OCI-LY1 (cell line): ENCODE data around the gene ANKS4B.

ENCODE experiments used
- H2AFZ ChIP-seq: fragments of 200-600 bp; sonication (generic), shearing (Covaris generic); 2 replicates; pipeline ENCODE4 v1.6.0; 2014; ENCODE audit warnings: antibody characterized with exemption, mild to moderate bottlenecking, low read length
- H3F3A ChIP-seq: fragments of 200-600 bp; sonication (generic), shearing (Covaris generic); 2 replicates; pipeline ENCODE4 v1.6.0; 2014; ENCODE audit warnings: mild to moderate bottlenecking, antibody characterized with exemption, low read length, moderate library complexity; ENCODE audit not compliant: insufficient read depth
- H3K27ac ChIP-seq: fragments of 200-600 bp; sonication (generic); 2 replicates; pipeline ENCODE4 v1.5.1; 2014; ENCODE audit warnings: low read length, mixed run types, mild to moderate bottlenecking, low read depth; ENCODE audit not compliant: poor library complexity, severe bottlenecking
- H3K27me3 ChIP-seq: fragments of 200-600 bp; sonication (generic); 2 replicates; pipeline ENCODE4 v1.6.0; 2014; ENCODE audit warnings: antibody characterized with exemption, mild to moderate bottlenecking, low read length, moderate library complexity; ENCODE audit not compliant: insufficient read depth
- H3K36me3 ChIP-seq: fragments of 200-600 bp; sonication (generic); 2 replicates; pipeline ENCODE4 v1.6.1; 2014; ENCODE audit warnings: mild to moderate bottlenecking, antibody characterized with exemption, low read length, moderate library complexity, mixed read lengths; ENCODE audit not compliant: insufficient read depth
- H3K4me1 ChIP-seq: fragments of 200-600 bp; sonication (generic); 2 replicates; pipeline ENCODE4 v1.5.1; 2014; ENCODE audit warnings: mild to moderate bottlenecking, low read length, moderate library complexity; ENCODE audit not compliant: insufficient read depth, severe bottlenecking
- H3K4me2 ChIP-seq: fragments of 200-600 bp; sonication (generic), shearing (Covaris generic); 2 replicates; pipeline ENCODE4 v1.6.1; 2014; ENCODE audit warnings: low read length
- H3K4me3 ChIP-seq: fragments of 200-600 bp; sonication (generic); 2 replicates; pipeline ENCODE4 v1.5.1; 2014; ENCODE audit warnings: low read length, low read depth, mild to moderate bottlenecking, mixed read lengths; ENCODE audit not compliant: poor library complexity, severe bottlenecking
- H3K79me2 ChIP-seq: fragments of 200-600 bp; shearing (Covaris generic); 2 replicates; pipeline ENCODE4 v1.6.1; 2016; ENCODE audit warnings: mixed run types, low read length, mixed read lengths; ENCODE audit not compliant: insufficient read depth
- H3K9ac ChIP-seq: fragments of 200-600 bp; sonication (generic), shearing (Covaris generic); 2 replicates; pipeline ENCODE4 v1.6.1; 2014; ENCODE audit warnings: mild to moderate bottlenecking, low read length, mixed read lengths
- H3K9me2 ChIP-seq: fragments of 200-600 bp; sonication (generic), shearing (Covaris generic); 2 replicates; pipeline ENCODE4 v1.6.1; 2014; ENCODE audit warnings: low read depth, mild to moderate bottlenecking, low read length, mixed read lengths
- H3K9me3 ChIP-seq: fragments of 200-600 bp; shearing (Covaris generic); 2 replicates; pipeline ENCODE4 v1.6.1; 2014; ENCODE audit warnings: low read length, mixed read lengths
- H4K20me1 ChIP-seq: fragments of 200-600 bp; sonication (generic), shearing (Covaris generic); 2 replicates; pipeline ENCODE4 v1.6.0; 2016; ENCODE audit warnings: mild to moderate bottlenecking, low read length; ENCODE audit not compliant: insufficient read depth
- EZH2 ChIP-seq: fragments of 200-600 bp; sonication (generic), shearing (Covaris generic); IDR thresholded peaks from 2 replicates; pipeline ENCODE4 v1.8.0; 2017; ENCODE audit warnings: borderline replicate concordance, mixed run types, mild to moderate bottlenecking, antibody characterized with exemption, low read length, moderate library complexity, mixed read lengths
- TF ChIP-seq, protein P1 (sequence below): fragments of 200-600 bp; sonication (generic), shearing (Covaris generic); IDR thresholded peaks from 2 replicates; pipeline ENCODE4 v1.5.1; 2017; ENCODE audit warnings: mild to moderate bottlenecking, antibody characterized with exemption, low read length, moderate library complexity, mixed read lengths

Gene ANKS4B

DNA sequence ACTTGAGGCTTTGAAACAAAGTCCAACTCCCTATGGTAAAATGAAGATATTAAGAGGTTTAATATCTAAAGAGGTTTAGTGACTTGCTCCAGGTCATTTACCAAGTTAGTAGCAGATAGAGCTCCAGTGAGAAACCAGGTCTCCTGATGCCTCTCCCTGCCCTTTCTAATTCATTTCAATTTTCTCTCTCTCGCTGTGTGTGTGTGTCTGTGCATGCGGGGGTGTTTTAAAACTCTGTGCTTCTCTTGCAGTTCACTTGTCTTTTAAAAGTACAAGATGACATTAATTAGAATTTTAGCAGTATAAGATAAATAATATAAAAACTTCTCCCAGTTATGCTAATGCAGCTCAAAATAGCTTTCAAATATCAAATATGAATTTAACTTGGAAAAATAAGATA is 13.9 kb upstream of the ANKS4B start:
- no peaks in the 10 kb centered on the region for H3K36me3 ChIP-seq
- no peak overlapping the region for H3K4me3 ChIP-seq
- no peaks in the 10 kb centered on the region for H3F3A ChIP-seq
- H3K4me2 ChIP-seq: no peak overlapping the region
- peaks cover 7% of the 10 kb centered on the region; the same call in 1 of the 2 replicates for H3K27me3 ChIP-seq
- no peaks in the 10 kb centered on the region for H3K9me2 ChIP-seq
- H3K4me1 ChIP-seq: no peaks in the 10 kb centered on the region
- no peak overlapping the region for H3K27ac ChIP-seq
- no peak overlapping the region for H3K9ac ChIP-seq
- H2AFZ ChIP-seq: no peak overlapping the region
- H3K9me3 ChIP-seq: no peaks in the 10 kb centered on the region
- no peaks in the 10 kb centered on the region for H4K20me1 ChIP-seq
- H3K79me2 ChIP-seq: no peaks in the 10 kb centered on the region
- TF ChIP-seq EZH2: no peak
- TF ChIP-seq, protein P1, sequence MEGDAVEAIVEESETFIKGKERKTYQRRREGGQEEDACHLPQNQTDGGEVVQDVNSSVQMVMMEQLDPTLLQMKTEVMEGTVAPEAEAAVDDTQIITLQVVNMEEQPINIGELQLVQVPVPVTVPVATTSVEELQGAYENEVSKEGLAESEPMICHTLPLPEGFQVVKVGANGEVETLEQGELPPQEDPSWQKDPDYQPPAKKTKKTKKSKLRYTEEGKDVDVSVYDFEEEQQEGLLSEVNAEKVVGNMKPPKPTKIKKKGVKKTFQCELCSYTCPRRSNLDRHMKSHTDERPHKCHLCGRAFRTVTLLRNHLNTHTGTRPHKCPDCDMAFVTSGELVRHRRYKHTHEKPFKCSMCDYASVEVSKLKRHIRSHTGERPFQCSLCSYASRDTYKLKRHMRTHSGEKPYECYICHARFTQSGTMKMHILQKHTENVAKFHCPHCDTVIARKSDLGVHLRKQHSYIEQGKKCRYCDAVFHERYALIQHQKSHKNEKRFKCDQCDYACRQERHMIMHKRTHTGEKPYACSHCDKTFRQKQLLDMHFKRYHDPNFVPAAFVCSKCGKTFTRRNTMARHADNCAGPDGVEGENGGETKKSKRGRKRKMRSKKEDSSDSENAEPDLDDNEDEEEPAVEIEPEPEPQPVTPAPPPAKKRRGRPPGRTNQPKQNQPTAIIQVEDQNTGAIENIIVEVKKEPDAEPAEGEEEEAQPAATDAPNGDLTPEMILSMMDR: no peak

DNA sequence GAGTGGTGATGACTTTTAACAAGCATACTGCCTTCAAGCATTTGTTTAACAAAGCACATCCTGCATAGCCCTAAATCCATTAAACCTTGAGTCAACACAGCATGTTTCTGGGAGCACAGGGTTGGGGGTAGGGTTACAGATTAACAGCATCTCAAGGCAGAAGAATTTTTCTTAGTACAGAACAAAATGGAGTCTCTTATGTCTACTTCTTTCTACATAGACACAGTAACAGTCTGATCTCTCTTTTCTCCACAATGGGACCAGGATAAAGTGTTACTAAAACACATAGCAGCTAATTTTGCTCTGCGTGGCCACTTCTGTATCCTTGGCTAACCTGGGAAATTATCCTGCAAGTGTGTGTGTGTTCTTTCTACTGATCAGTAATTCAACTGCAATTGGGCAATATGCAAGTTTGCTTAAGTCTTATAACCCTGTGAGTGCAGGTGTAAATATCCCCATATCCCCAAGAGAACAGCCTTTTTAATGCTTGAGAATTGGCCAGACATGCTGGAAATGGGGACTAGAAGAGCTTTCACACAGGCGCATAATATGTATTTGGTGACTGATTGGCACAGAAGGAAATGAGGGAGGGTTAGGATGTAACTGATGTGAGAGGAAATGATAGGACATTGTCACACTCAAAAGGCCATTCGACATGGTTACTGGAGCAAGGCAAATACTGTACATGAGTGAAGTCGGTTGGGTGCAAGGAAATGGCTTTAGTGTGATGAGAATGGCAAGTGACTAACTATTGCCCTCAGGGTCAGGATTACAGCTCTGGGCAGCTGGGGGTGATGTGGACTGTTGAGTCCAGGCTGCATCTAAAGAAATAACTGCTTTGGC is 10.8 kb upstream of the ANKS4B start:
- H3K36me3 ChIP-seq: no peaks in the 10 kb centered on the region
- H3K9me3 ChIP-seq: no peaks in the 10 kb centered on the region
- H3K9me2 ChIP-seq: no peaks in the 10 kb centered on the region
- H3K27me3 ChIP-seq: no peaks in the 10 kb centered on the region
- H2AFZ ChIP-seq: no peak overlapping the region
- H3K9ac ChIP-seq: no peak overlapping the region
- no peak overlapping the region for H3K4me3 ChIP-seq
- TF ChIP-seq, protein P1: no peak
- TF ChIP-seq EZH2: no peak
- H3F3A ChIP-seq: no peaks in the 10 kb centered on the region
- no peaks in the 10 kb centered on the region for H4K20me1 ChIP-seq
- H3K4me2 ChIP-seq: no peak overlapping the region
- H3K4me1 ChIP-seq: no peaks in the 10 kb centered on the region
- H3K79me2 ChIP-seq: no peaks in the 10 kb centered on the region
- no peak overlapping the region for H3K27ac ChIP-seq

DNA sequence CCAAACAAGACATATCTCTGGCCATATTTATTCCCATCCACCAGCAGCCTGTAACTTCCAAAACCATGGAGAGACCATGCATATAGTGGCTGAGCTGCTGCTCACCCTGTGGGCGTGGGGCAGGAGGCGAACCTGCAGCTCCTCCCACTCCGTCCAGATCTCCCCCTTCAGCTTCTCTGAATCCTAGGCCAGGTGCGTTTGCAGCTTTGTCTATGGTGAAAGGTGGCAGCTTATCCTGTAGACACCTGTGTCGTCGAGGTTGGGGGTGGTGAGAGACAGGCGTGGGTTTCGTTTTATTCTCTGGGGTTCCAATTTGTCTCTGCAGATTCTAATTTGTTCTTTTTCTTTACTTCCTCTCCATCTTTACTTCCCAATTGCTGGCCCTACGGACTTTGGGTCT is 9.7 kb upstream of the ANKS4B start:
- Histone ChIP-seq H3K27me3 (no peaks in the 10 kb centered on the region), H3K36me3 (no peaks in the 10 kb centered on the region), H3K9me3 (no peaks in the 10 kb centered on the region), H3K79me2 (no peaks in the 10 kb centered on the region), H3F3A (no peaks in the 10 kb centered on the region), H3K27ac (no peak overlapping the region), H3K4me2 (no peak overlapping the region), H4K20me1 (no peaks in the 10 kb centered on the region), H3K4me1 (no peaks in the 10 kb centered on the region), H2AFZ (no peak overlapping the region), H3K9me2 (no peaks in the 10 kb centered on the region), H3K4me3 (no peak overlapping the region), H3K9ac (no peak overlapping the region)
- TF ChIP-seq, protein P1: no peak
- TF ChIP-seq EZH2: no peak
